Osteocyte (in vitro differentiated cells): ENCODE results near the gene RSPRY1. TPM values are rescaled to one million over a fixed set of nuclear protein-coding genes. Genes with fewer than 3 reads are reported as not detected.

Source experiments
- DNase-seq: peaks from one replicate; pipeline ENCODE4 v3.0.0; 2021; ENCODE audit warnings: mixed read lengths; ENCODE audit not compliant: unreplicated experiment; ENCODE audit errors: extremely low spot score
- H3K27ac Mint-ChIP-seq: one replicate; pipeline ENCODE4 v1.8.0; 2021; ENCODE audit warnings: mild to moderate bottlenecking, mixed read lengths; ENCODE audit not compliant: unreplicated experiment
- H3K27me3 Mint-ChIP-seq: one replicate; pipeline ENCODE4 v1.8.0; 2021; ENCODE audit warnings: mixed read lengths; ENCODE audit not compliant: unreplicated experiment
- H3K36me3 Mint-ChIP-seq: one replicate; pipeline ENCODE4 v1.8.0; 2021; ENCODE audit warnings: mixed read lengths; ENCODE audit not compliant: unreplicated experiment
- H3K4me1 Mint-ChIP-seq: one replicate; pipeline ENCODE4 v1.8.0; 2021; ENCODE audit warnings: mixed read lengths; ENCODE audit not compliant: unreplicated experiment
- H3K4me3 Mint-ChIP-seq: one replicate; pipeline ENCODE4 v1.8.0; 2021; ENCODE audit warnings: mild to moderate bottlenecking, moderate library complexity, mixed read lengths; ENCODE audit not compliant: unreplicated experiment
- H3K9me3 Mint-ChIP-seq: one replicate; pipeline ENCODE4 v1.8.0; 2021; ENCODE audit warnings: mixed read lengths; ENCODE audit not compliant: unreplicated experiment
- CTCF ChIP-seq: fragments of 200-600 bp; sonication (generic); IDR thresholded peaks from 2 replicates; pipeline ENCODE4 v1.5.0; 2021; ENCODE audit warnings: antibody characterized with exemption, mild to moderate bottlenecking, moderate library complexity
- total RNA-seq: library from RNA; stranded (reverse); gene quantifications from 2 replicates; pipeline ENCODE4 v1.2.1, GENCODE V29; 2021

The RSPRY1 gene
- total RNA-seq, 1 donor from 2014 or later: 49.3 TPM

DNA sequence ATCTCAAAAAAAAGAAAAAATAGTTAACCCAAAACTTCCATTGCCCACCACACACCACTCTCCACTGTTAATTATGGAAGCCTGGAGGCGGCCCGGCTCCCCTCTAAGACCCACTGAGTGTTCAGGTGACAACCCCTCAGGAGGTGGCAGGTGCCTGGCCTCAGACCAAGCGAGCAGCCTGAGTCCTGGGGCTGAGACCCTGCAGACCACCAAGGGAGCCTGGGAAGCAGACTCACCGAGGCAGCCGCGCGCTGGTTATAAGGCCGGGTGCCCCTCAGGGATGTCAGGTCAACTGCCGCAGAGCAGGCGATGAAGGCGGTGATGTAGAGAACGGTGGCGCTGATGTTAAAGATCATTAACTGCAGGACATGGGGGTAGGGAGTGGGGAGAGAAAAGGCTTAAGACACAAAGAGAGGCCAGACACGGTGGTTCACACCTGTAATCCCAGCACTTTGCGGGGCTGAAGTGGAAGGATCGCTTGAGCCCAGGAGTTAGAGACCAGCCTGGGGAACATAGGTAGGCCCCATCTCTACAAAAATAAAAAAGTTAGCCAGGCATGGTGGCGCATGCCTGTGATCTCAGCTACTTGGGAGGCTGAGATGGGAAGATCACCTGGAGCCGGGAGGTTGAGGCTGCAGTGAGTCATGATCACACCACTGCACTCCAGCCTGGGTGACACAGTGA lies 72.2 kb downstream of the RSPRY1 start:
- Mint-ChIP-seq H3K4me3 (no peak overlapping the region), H3K9me3 (no peaks in the 10 kb centered on the region), H3K36me3 (peaks cover 4% of the 10 kb centered on the region), H3K27ac (no peak overlapping the region), H3K4me1 (peaks cover 16% of the 10 kb centered on the region), H3K27me3 (no peaks in the 10 kb centered on the region)
- no peak for DNase-seq
- no peak for TF ChIP-seq CTCF

- no peaks in the 10 kb centered on the region for H3K27me3 Mint-ChIP-seq
- no peaks in the 10 kb centered on the region for H3K9me3 Mint-ChIP-seq
- H3K36me3 Mint-ChIP-seq: peaks cover 4% of the 10 kb centered on the region
- no peak overlapping the region for H3K4me3 Mint-ChIP-seq
- no peak for TF ChIP-seq CTCF
- no peak overlapping the region for H3K27ac Mint-ChIP-seq
- no peak for DNase-seq
- peaks cover 16% of the 10 kb centered on the region for H3K4me1 Mint-ChIP-seq
Observed at GRCh38 chr16:57258910-57259475, 72.9 kb downstream of the RSPRY1 start.

- no peaks in the 10 kb centered on the region for H3K9me3 Mint-ChIP-seq
- no peaks in the 10 kb centered on the region for H3K36me3 Mint-ChIP-seq
- peak overlapping the region; percentile 42 for H3K4me3 Mint-ChIP-seq
- TF ChIP-seq CTCF: no peak
- H3K4me1 Mint-ChIP-seq: peaks cover 16% of the 10 kb centered on the region
- H3K27me3 Mint-ChIP-seq: no peaks in the 10 kb centered on the region
- DNase-seq: no peak
- H3K27ac Mint-ChIP-seq: peak overlapping the region; percentile 78
Observed at GRCh38 chr16:57260294-57260929, 74.3 kb downstream of the RSPRY1 start.

DNA sequence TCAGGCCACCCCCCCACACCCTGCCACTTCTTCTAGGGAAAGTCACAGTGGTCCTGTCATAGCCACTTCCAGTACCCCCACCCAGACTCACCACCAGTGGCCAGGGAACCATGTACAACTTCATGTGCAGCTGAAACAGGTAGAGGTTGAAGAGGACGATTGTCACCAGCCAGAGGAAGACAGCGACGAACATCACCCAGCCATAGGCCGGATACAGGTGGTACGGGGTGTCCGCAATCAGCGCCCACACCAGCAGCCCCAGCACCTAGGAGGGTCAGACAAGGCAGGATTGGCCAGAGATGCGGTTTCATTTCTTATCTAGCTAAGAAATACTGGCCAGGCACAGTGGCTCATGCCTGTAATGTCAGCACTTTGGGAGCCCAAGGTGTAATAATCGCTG lies 75.7 kb downstream of the RSPRY1 start:
- H3K4me3 Mint-ChIP-seq: no peak overlapping the region
- TF ChIP-seq CTCF: no peak
- H3K9me3 Mint-ChIP-seq: no peaks in the 10 kb centered on the region
- H3K27ac Mint-ChIP-seq: no peak overlapping the region
- H3K27me3 Mint-ChIP-seq: no peaks in the 10 kb centered on the region
- no peak for DNase-seq
- H3K36me3 Mint-ChIP-seq: no peaks in the 10 kb centered on the region
- peaks cover 16% of the 10 kb centered on the region for H3K4me1 Mint-ChIP-seq

DNA sequence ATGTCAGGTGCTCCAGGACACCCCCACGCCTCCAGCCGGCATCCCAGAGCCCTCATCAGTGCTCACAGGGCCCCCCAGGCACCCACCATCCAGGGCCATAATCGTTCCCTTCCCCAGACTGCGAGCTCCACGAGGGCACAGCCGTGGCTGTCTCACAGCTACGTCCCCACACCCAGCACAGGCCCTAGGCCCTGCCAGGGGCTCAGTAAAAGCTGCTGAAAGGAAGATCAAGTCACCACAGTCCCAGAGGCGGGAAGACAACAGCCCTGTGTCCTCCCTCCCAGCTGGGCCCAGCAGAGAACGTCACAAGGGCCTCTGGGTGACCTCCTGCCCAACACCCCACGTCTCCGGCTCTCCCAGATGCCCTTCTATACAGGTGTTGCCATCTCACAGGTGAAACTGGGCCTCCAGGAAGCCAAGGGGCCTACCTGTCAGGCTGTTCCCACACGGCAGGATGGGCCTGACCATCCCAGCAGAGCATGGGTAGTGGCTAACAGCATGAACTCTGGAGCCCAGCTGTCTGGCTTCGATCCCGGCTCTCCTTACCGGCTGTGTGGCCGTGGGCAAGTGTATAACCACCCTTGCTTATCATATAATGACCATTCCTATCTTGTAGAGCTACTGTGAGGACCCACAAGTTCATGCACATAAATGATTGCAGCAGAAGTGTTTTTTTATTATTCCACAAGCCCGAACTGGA lies 76.9 kb downstream of the RSPRY1 start:
- DNase-seq: no peak
- no peak for TF ChIP-seq CTCF
- H3K4me3 Mint-ChIP-seq: no peak overlapping the region
- no peaks in the 10 kb centered on the region for H3K27me3 Mint-ChIP-seq
- H3K4me1 Mint-ChIP-seq: peaks cover 16% of the 10 kb centered on the region
- H3K27ac Mint-ChIP-seq: no peak overlapping the region
- H3K9me3 Mint-ChIP-seq: no peaks in the 10 kb centered on the region
- H3K36me3 Mint-ChIP-seq: no peaks in the 10 kb centered on the region
